GM19328 (cell line): ENCODE results near the gene TBC1D22A.

ENCODE experiments used
- ATAC-seq: cut with Tn5 transposase; IDR thresholded peaks from one replicate; pipeline ENCODE4 v1.9.1; 2021; ENCODE audit warnings: mild to moderate bottlenecking, moderate library complexity; ENCODE audit not compliant: unreplicated experiment

TBC1D22A gene

GRCh38 chr22:46829941-46830715 lies 67.7 kb downstream of the TBC1D22A start:
- ATAC-seq, result no peak

- no peak for ATAC-seq
Observed at GRCh38 chr22:46830841-46831240, 68.4 kb downstream of the TBC1D22A start.

GRCh38 chr22:46833228-46833627 lies 70.8 kb downstream of the TBC1D22A start:
- no peak for ATAC-seq

- no peak for ATAC-seq
Observed at GRCh38 chr22:46834021-46834737, 71.7 kb downstream of the TBC1D22A start.

- ATAC-seq, result no peak
Observed at GRCh38 chr22:46835288-46835687, 72.8 kb downstream of the TBC1D22A start.

GRCh38 chr22:46835693-46836092 lies 73.2 kb downstream of the TBC1D22A start:
- ATAC-seq, result no peak

GRCh38 chr22:46841522-46841921 lies 79.1 kb downstream of the TBC1D22A start:
- ATAC-seq, result no peak

GRCh38 chr22:46842606-46843005 lies 80.2 kb downstream of the TBC1D22A start:
- no peak for ATAC-seq

GRCh38 chr22:46843821-46844255 lies 81.4 kb downstream of the TBC1D22A start:
- no peak for ATAC-seq

- no peak for ATAC-seq
Observed at GRCh38 chr22:46844606-46845210, 82.3 kb downstream of the TBC1D22A start.

- ATAC-seq, result no peak
Observed at GRCh38 chr22:46845296-46846149, 83.1 kb downstream of the TBC1D22A start.

- no peak for ATAC-seq
Observed at GRCh38 chr22:46846150-46846831, 83.8 kb downstream of the TBC1D22A start.

- no peak for ATAC-seq
Observed at GRCh38 chr22:46846832-46847355, 84.4 kb downstream of the TBC1D22A start.

GRCh38 chr22:46848197-46848596 lies 85.7 kb downstream of the TBC1D22A start:
- no peak for ATAC-seq

GRCh38 chr22:46849101-46849500 lies 86.7 kb downstream of the TBC1D22A start:
- no peak for ATAC-seq

GRCh38 chr22:46849951-46850350 lies 87.5 kb downstream of the TBC1D22A start:
- ATAC-seq, result no peak

GRCh38 chr22:46851311-46851710 lies 88.9 kb downstream of the TBC1D22A start:
- ATAC-seq, result no peak

GRCh38 chr22:46851941-46852340 lies 89.5 kb downstream of the TBC1D22A start:
- ATAC-seq, result no peak

- no peak for ATAC-seq
Observed at GRCh38 chr22:46852771-46853170, 90.3 kb downstream of the TBC1D22A start.

- no peak for ATAC-seq
Observed at GRCh38 chr22:46853191-46853590, 90.7 kb downstream of the TBC1D22A start.
